SK-N-SH treated with all-trans-retinoic acid at 6 μM for 48 hours (cell line): Measurements from ENCODE around the gene SORCS2.

Source experiments
- ATAC-seq: fragments of 200-7000 bp; cut with Tn5 transposase; 3 replicates; pipeline ENCODE4 v1.9.1; 2020; ENCODE audit warnings: mild to moderate bottlenecking, moderate library complexity
- ARNTL ChIP-seq: fragments of 450-650 bp; formaldehyde crosslinking; IDR thresholded peaks from 2 replicates; pipeline ENCODE4 v1.5.0; 2020; ENCODE audit warnings: low read depth, mild to moderate bottlenecking, moderate library complexity, borderline replicate concordance
- BACH2 ChIP-seq: fragments of 250-450 bp; sonication (Bioruptor Pico); IDR thresholded peaks from 2 replicates; pipeline ENCODE4 v1.9.0; 2021; ENCODE audit warnings: mild to moderate bottlenecking, borderline replicate concordance
- CSDC2 ChIP-seq: fragments of 250-450 bp; sonication (Bioruptor Pico); IDR thresholded peaks from 2 replicates; pipeline ENCODE4 v1.5.0; 2020; ENCODE audit warnings: mild to moderate bottlenecking, moderate library complexity
- ESRRG ChIP-seq: fragments of 250-450 bp; sonication (Bioruptor Pico); IDR thresholded peaks from 2 replicates; pipeline ENCODE4 v1.6.1; 2021; ENCODE audit warnings: mild to moderate bottlenecking
- GLIS3 ChIP-seq: fragments of 250-450 bp; sonication (Bioruptor Pico); IDR thresholded peaks from 2 replicates; pipeline ENCODE4 v1.5.0; 2020; ENCODE audit warnings: mild to moderate bottlenecking, moderate library complexity
- ISL1 ChIP-seq: fragments of 250-450 bp; sonication (Bioruptor Pico); IDR thresholded peaks from 2 replicates; pipeline ENCODE4 v2.1.2; 2022; ENCODE audit warnings: mild to moderate bottlenecking, moderate library complexity
- OSR1 ChIP-seq: fragments of 250-450 bp; sonication (Bioruptor Pico); IDR thresholded peaks from 2 replicates; pipeline ENCODE4 v1.8.0; 2022; ENCODE audit warnings: moderate library complexity, mild to moderate bottlenecking, inconsistent platforms
- PATZ1 ChIP-seq: fragments of 250-450 bp; sonication (Bioruptor Pico); IDR thresholded peaks from 2 replicates; pipeline ENCODE4 v1.8.0; 2020; ENCODE audit warnings: mild to moderate bottlenecking, moderate library complexity, borderline replicate concordance
- POU6F1 ChIP-seq: fragments of 250-450 bp; sonication (Bioruptor Pico); IDR thresholded peaks from 2 replicates; pipeline ENCODE4 v1.8.0; 2021; ENCODE audit warnings: low read depth, mild to moderate bottlenecking, moderate library complexity, borderline replicate concordance
- PPARA ChIP-seq: fragments of 250-450 bp; sonication (Bioruptor Pico); IDR thresholded peaks from 2 replicates; pipeline ENCODE4 v1.5.0; 2020; ENCODE audit warnings: mild to moderate bottlenecking, borderline replicate concordance
- RARB ChIP-seq: fragments of 250-450 bp; sonication (Bioruptor Pico); IDR thresholded peaks from 2 replicates; pipeline ENCODE4 v1.8.0; 2021; ENCODE audit warnings: mild to moderate bottlenecking, moderate library complexity
- SNAI2 ChIP-seq: fragments of 250-450 bp; sonication (Bioruptor Pico); IDR thresholded peaks from 2 replicates; pipeline ENCODE4 v1.5.0; 2020; ENCODE audit warnings: mild to moderate bottlenecking, moderate library complexity
- TCF4 ChIP-seq: fragments of 250-450 bp; sonication (Bioruptor Pico); IDR thresholded peaks from 2 replicates; pipeline ENCODE4 v1.8.0; 2021; ENCODE audit warnings: mild to moderate bottlenecking, moderate library complexity, borderline replicate concordance
- TOX ChIP-seq: fragments of 250-450 bp; sonication (Bioruptor Pico); IDR thresholded peaks from 2 replicates; pipeline ENCODE4 v1.8.0; 2021; ENCODE audit warnings: mild to moderate bottlenecking, moderate library complexity, borderline replicate concordance
- ZC3H10 ChIP-seq: fragments of 250-450 bp; sonication (Bioruptor Pico); IDR thresholded peaks from 2 replicates; pipeline ENCODE4 v1.5.1; 2021; ENCODE audit warnings: mild to moderate bottlenecking, moderate library complexity
- ZFP3 ChIP-seq: fragments of 250-450 bp; sonication (Bioruptor Pico); IDR thresholded peaks from 2 replicates; pipeline ENCODE4 v1.5.0; 2020; ENCODE audit warnings: mild to moderate bottlenecking, moderate library complexity
- ZFP30 ChIP-seq: fragments of 450-650 bp; formaldehyde crosslinking; IDR thresholded peaks from 2 replicates; pipeline ENCODE4 v1.5.0; 2022; ENCODE audit warnings: mild to moderate bottlenecking, moderate library complexity
- ZNF565 ChIP-seq: fragments of 450-650 bp; formaldehyde crosslinking; conservative IDR thresholded peaks from 2 replicates; pipeline ENCODE4 v1.5.0; 2020; ENCODE audit warnings: low read depth, mild to moderate bottlenecking, moderate library complexity
- ZNF70 ChIP-seq: fragments of 450-650 bp; formaldehyde crosslinking; IDR thresholded peaks from 2 replicates; pipeline ENCODE4 v1.5.0; 2020; ENCODE audit warnings: mild to moderate bottlenecking, moderate library complexity
- ZNF8 ChIP-seq: fragments of 450-650 bp; formaldehyde crosslinking; IDR thresholded peaks from 2 replicates; pipeline ENCODE4 v1.5.0; 2020; ENCODE audit warnings: mild to moderate bottlenecking, moderate library complexity
- TF ChIP-seq, protein P1 (sequence below): fragments of 250-450 bp; sonication (Bioruptor Pico); IDR thresholded peaks from 2 replicates; pipeline ENCODE4 v1.5.1; 2020; ENCODE audit warnings: low read depth, mild to moderate bottlenecking, moderate library complexity
- TF ChIP-seq, protein P2 (sequence below): fragments of 250-450 bp; sonication (Bioruptor Pico); IDR thresholded peaks from 2 replicates; pipeline ENCODE4 v1.5.1; 2021; ENCODE audit warnings: mild to moderate bottlenecking, moderate library complexity
- TF ChIP-seq, protein P3 (sequence below): fragments of 250-450 bp; sonication (Bioruptor Pico); IDR thresholded peaks from 2 replicates; pipeline ENCODE4 v1.5.0; 2020; ENCODE audit warnings: mild to moderate bottlenecking, moderate library complexity

SORCS2 gene

DNA sequence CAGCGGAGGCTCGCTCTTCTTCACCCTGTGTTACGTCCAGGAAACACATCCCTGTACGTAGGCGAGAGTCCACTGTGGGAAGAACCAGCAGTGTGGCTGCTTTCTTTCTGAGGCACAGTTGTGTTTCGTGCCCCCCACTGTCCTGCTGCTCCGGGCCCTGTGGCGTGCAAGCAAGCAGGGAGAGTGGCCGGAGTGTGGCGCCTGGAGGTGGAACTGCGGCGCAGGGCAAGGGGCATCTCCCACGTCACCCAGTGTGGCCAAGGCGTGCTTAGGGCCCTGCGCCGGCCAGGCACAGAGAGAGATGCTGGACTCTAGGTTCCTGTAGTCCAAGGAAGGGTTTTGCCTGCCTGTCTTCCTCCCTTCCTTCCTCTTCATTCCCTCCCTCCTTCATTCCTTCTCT, 255.7 kb downstream of the SORCS2 start:
- TF ChIP-seq ZNF565 (CRISPR knock-in tag) (no peak), OSR1 (CRISPR knock-in tag) (no peak), ZC3H10 (CRISPR knock-in tag) (no peak), ZFP30 (CRISPR knock-in tag) (no peak), PPARA (CRISPR knock-in tag) (no peak), CSDC2 (no peak), GLIS3 (CRISPR knock-in tag) (no peak), ESRRG (no peak), POU6F1 (no peak), ARNTL (CRISPR knock-in tag) (no peak), ISL1 (no peak), ZNF70 (CRISPR knock-in tag) (no peak), BACH2 (CRISPR knock-in tag) (no peak), RARB (CRISPR knock-in tag) (no peak), TCF4 (CRISPR knock-in tag) (no peak), ZNF8 (CRISPR knock-in tag) (no peak)
- TF ChIP-seq, protein P1, sequence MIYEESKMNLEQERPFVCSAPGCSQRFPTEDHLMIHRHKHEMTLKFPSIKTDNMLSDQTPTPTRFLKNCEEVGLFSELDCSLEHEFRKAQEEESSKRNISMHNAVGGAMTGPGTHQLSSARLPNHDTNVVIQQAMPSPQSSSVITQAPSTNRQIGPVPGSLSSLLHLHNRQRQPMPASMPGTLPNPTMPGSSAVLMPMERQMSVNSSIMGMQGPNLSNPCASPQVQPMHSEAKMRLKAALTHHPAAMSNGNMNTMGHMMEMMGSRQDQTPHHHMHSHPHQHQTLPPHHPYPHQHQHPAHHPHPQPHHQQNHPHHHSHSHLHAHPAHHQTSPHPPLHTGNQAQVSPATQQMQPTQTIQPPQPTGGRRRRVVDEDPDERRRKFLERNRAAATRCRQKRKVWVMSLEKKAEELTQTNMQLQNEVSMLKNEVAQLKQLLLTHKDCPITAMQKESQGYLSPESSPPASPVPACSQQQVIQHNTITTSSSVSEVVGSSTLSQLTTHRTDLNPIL = no peak
- TF ChIP-seq, protein P2, sequence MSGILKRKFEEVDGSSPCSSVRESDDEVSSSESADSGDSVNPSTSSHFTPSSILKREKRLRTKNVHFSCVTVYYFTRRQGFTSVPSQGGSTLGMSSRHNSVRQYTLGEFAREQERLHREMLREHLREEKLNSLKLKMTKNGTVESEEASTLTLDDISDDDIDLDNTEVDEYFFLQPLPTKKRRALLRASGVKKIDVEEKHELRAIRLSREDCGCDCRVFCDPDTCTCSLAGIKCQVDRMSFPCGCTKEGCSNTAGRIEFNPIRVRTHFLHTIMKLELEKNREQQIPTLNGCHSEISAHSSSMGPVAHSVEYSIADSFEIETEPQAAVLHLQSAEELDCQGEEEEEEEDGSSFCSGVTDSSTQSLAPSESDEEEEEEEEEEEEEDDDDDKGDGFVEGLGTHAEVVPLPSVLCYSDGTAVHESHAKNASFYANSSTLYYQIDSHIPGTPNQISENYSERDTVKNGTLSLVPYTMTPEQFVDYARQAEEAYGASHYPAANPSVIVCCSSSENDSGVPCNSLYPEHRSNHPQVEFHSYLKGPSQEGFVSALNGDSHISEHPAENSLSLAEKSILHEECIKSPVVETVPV (CRISPR knock-in tag) = no peak
- TF ChIP-seq, protein P3, sequence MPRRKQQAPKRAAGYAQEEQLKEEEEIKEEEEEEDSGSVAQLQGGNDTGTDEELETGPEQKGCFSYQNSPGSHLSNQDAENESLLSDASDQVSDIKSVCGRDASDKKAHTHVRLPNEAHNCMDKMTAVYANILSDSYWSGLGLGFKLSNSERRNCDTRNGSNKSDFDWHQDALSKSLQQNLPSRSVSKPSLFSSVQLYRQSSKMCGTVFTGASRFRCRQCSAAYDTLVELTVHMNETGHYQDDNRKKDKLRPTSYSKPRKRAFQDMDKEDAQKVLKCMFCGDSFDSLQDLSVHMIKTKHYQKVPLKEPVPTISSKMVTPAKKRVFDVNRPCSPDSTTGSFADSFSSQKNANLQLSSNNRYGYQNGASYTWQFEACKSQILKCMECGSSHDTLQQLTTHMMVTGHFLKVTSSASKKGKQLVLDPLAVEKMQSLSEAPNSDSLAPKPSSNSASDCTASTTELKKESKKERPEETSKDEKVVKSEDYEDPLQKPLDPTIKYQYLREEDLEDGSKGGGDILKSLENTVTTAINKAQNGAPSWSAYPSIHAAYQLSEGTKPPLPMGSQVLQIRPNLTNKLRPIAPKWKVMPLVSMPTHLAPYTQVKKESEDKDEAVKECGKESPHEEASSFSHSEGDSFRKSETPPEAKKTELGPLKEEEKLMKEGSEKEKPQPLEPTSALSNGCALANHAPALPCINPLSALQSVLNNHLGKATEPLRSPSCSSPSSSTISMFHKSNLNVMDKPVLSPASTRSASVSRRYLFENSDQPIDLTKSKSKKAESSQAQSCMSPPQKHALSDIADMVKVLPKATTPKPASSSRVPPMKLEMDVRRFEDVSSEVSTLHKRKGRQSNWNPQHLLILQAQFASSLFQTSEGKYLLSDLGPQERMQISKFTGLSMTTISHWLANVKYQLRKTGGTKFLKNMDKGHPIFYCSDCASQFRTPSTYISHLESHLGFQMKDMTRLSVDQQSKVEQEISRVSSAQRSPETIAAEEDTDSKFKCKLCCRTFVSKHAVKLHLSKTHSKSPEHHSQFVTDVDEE (CRISPR knock-in tag) = no peak
- no peak for ATAC-seq

- TF ChIP-seq ZNF565 (CRISPR knock-in tag) (no peak), RARB (CRISPR knock-in tag) (no peak)
- no peak for ATAC-seq
These were observed 258.6 kb downstream of the SORCS2 start for GRCh38 chr4:7450775-7451433.

- ATAC-seq = no peak
- no peak for TF ChIP-seq SNAI2 (CRISPR knock-in tag)
- TF ChIP-seq TCF4 (CRISPR knock-in tag) = no peak
- no peak for TF ChIP-seq ZNF70 (CRISPR knock-in tag)
- TF ChIP-seq ISL1 = no peak
- TF ChIP-seq ESRRG = no peak
- TF ChIP-seq, protein P1 = no peak
- no peak for TF ChIP-seq PATZ1 (CRISPR knock-in tag)
- TF ChIP-seq TOX (CRISPR knock-in tag) = no peak
- TF ChIP-seq CSDC2 = no peak
- TF ChIP-seq, protein P3 (CRISPR knock-in tag) = no peak
- no peak for TF ChIP-seq ZFP3 (CRISPR knock-in tag)
- no peak for TF ChIP-seq OSR1 (CRISPR knock-in tag)
- TF ChIP-seq, protein P2 (CRISPR knock-in tag) = no peak
- no peak for TF ChIP-seq ZNF565 (CRISPR knock-in tag)
These were observed 259.1 kb downstream of the SORCS2 start for GRCh38 chr4:7451434-7451789.
